HepG2 (cell line): ENCODE measurements around the gene INTS15. TPM values are rescaled to one million over a fixed set of nuclear protein-coding genes. Genes with fewer than 3 reads are reported as not detected.

Source experiments
- AGO2 ChIP-seq: fragments of 200-400 bp; formaldehyde crosslinking; optimal IDR thresholded peaks from 2 replicates; pipeline ENCODE3; 2017; ENCODE audit warnings: mild to moderate bottlenecking, low read depth, low read length, moderate library complexity
- ARHGAP35 ChIP-seq: sonication (generic); formaldehyde crosslinking; IDR thresholded peaks from 2 replicates; pipeline ENCODE4 v1.9.0; 2022; ENCODE audit warnings: mild to moderate bottlenecking, inconsistent platforms, moderate library complexity, missing genetic modification reagents, borderline replicate concordance
- DR1 ChIP-seq: sonication (generic); formaldehyde crosslinking; IDR thresholded peaks from 2 replicates; pipeline ENCODE4 v1.8.0; 2021; ENCODE audit warnings: mild to moderate bottlenecking, missing genetic modification reagents, inconsistent platforms
- FOXA1 ChIP-seq, 2 experiments: fragments of 450-650 bp in 1 of 2; sonication (generic) in 1 of 2; formaldehyde crosslinking in 1 of 2; IDR thresholded peaks; 2 replicates each; pipeline versions ENCODE4 v1.4.0 to v1.6.1; 2016 to 2020; ENCODE audit warnings: missing genetic modification reagents in 1 of 2
- HDAC1 ChIP-seq: sonication (generic); formaldehyde crosslinking; IDR thresholded peaks from 2 replicates; pipeline ENCODE4 v1.5.1; 2020; ENCODE audit warnings: mild to moderate bottlenecking, missing genetic modification reagents
- HOXD1 ChIP-seq: sonication (generic); formaldehyde crosslinking; IDR thresholded peaks from 2 replicates; pipeline ENCODE4 v1.5.0; 2020; ENCODE audit warnings: missing genetic modification reagents
- NCOA5 ChIP-seq: sonication (generic); formaldehyde crosslinking; IDR thresholded peaks from 2 replicates; pipeline ENCODE4 v1.4.0; 2020; ENCODE audit warnings: missing genetic modification reagents
- PATZ1 ChIP-seq: sonication (generic); formaldehyde crosslinking; IDR thresholded peaks from 2 replicates; pipeline ENCODE4 v1.4.0; 2020; ENCODE audit warnings: missing genetic modification reagents
- POLR2AphosphoS5 ChIP-seq: IDR thresholded peaks from 2 replicates; pipeline ENCODE4 v1.6.1; 2012; ENCODE audit warnings: low read depth, low read length
- RBM22 ChIP-seq: fragments of 200-400 bp; formaldehyde crosslinking; optimal IDR thresholded peaks from 2 replicates; pipeline ENCODE3; 2017; ENCODE audit warnings: mild to moderate bottlenecking, low read length, moderate library complexity
- RXRB ChIP-seq: IDR thresholded peaks from 2 replicates; pipeline ENCODE4 v1.6.1; 2016; ENCODE audit warnings: borderline replicate concordance, missing genetic modification reagents, missing compliant biosample characterization
- SMAD3 ChIP-seq: sonication (generic); formaldehyde crosslinking; IDR thresholded peaks from 2 replicates; pipeline ENCODE4 v1.4.0; 2020; ENCODE audit warnings: missing genetic modification reagents
- TIGD3 ChIP-seq: sonication (generic); formaldehyde crosslinking; IDR thresholded peaks from 2 replicates; pipeline ENCODE4 v1.5.1; 2020; ENCODE audit warnings: mild to moderate bottlenecking, missing genetic modification reagents, borderline replicate concordance
- ZNF264 ChIP-seq: sonication (generic); formaldehyde crosslinking; IDR thresholded peaks from 2 replicates; pipeline ENCODE4 v1.4.0; 2020; ENCODE audit warnings: missing genetic modification reagents
- ZNF781 ChIP-seq: sonication (generic); formaldehyde crosslinking; IDR thresholded peaks from 2 replicates; pipeline ENCODE4 v1.5.1; 2020; ENCODE audit warnings: borderline replicate concordance, mild to moderate bottlenecking, missing genetic modification reagents; ENCODE audit errors: not compliant biosample characterization
- polyA plus RNA-seq, 8 experiments: library from polyadenylated mRNA; depleted of rRNA in 3 of 8; stranded (reverse) in 7 of 8; unstranded in 1 of 8; fragments of >200 nt; fragmentation: Illumina TruSeq in 4 of 8; extraction: Trizol in 4 of 8; gene quantifications; 2 replicates each; pipeline versions ENCODE4 v1.2.1 to v1.2.3, GENCODE V29; 2011 to 2016; ENCODE audit warnings: low read depth in 4 of 8, missing spikeins in 1 of 8, mixed read lengths in 1 of 8; ENCODE audit not compliant: insufficient read depth in 1 of 8
- total RNA-seq, 5 experiments: library from RNA; depleted of rRNA; stranded (reverse); fragments of >200 nt; fragmentation: Illumina TruSeq; extraction: Trizol; gene quantifications; 2 replicates each; pipeline ENCODE4 v1.2.3, GENCODE V29; 2016; ENCODE audit warnings: low read depth in 1 of 5
- TF ChIP-seq, protein P1 (sequence below): sonication (generic); formaldehyde crosslinking; IDR thresholded peaks from 2 replicates; pipeline ENCODE4 v1.4.0; 2020; ENCODE audit warnings: missing genetic modification reagents, mild to moderate bottlenecking, borderline replicate concordance
- TF ChIP-seq, protein P2 (sequence below): sonication (generic); formaldehyde crosslinking; IDR thresholded peaks from 2 replicates; pipeline ENCODE4 v1.5.0; 2020; ENCODE audit warnings: mild to moderate bottlenecking, missing genetic modification reagents, moderate library complexity
- TF ChIP-seq, protein P3 (sequence below): fragments of 450-650 bp; IDR thresholded peaks from 2 replicates; pipeline ENCODE4 v1.6.1; 2016

Gene INTS15
- total and polyA plus RNA-seq, 2 of the 13 experiments (the other 11 are each of a cell fraction or from before 2014, with no cell fraction given), result 16.3 to 25.7 TPM

DNA sequence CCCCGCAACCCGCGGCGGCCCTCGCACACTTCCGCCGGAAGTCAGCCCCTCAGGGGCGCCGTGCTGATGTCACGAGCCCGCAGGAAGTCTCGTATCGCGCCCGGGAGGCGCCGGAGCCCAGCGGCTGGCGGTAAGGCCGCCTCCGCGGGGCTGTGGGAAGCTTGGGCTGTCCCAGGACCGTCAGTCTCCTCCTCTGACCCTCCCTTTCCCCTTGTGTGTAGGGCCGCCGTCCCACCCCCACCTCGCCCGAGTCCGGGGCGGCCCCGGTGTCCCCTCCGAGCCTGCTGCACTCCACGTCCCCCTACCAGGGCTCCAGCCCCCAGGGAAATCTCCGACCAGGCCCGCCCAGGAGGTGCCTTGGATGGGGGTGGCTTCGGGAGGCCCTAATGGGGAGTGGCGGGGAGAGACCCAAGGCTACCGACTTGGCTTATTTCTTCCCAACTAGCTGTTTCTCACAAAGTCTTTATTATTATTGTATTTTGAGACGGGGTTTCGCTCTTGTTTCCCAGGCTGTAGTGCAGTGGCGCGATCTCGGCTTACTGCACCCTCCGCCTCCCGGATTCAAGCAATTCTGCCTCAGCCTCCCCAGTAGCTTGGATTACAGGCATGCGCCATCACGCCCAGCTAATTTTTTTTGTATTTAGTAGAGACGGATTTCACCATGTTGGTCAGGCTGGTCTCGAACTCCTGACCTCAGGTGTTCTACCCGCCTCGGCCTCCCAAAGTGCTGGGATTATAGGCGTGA is 12.3 kb upstream of the INTS15 start, which contains the start of gene ZDHHC4 (continued):
- TF ChIP-seq, protein P1, sequence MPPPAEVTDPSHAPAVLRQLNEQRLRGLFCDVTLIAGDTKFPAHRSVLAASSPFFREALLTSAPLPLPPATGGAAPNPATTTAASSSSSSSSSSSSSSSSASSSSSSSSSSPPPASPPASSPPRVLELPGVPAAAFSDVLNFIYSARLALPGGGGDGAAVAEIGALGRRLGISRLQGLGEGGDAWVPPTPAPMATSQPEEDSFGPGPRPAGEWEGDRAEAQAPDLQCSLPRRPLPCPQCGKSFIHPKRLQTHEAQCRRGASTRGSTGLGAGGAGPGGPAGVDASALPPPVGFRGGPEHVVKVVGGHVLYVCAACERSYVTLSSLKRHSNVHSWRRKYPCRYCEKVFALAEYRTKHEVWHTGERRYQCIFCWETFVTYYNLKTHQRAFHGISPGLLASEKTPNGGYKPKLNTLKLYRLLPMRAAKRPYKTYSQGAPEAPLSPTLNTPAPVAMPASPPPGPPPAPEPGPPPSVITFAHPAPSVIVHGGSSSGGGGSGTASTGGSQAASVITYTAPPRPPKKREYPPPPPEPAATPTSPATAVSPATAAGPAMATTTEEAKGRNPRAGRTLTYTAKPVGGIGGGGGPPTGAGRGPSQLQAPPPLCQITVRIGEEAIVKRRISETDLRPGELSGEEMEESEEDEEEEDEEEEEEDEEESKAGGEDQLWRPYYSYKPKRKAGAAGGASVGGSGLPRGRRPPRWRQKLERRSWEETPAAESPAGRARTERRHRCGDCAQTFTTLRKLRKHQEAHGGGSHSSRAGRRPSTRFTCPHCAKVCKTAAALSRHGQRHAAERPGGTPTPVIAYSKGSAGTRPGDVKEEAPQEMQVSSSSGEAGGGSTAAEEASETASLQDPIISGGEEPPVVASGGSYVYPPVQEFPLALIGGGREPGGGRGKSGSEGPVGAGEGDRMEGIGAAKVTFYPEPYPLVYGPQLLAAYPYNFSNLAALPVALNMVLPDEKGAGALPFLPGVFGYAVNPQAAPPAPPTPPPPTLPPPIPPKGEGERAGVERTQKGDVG (CRISPR knock-in tag), result no peak
- TF ChIP-seq FOXA1 (IDR thresholded peaks at IDR 0.05) (no peak), FOXA1 (CRISPR knock-in tag; IDR thresholded peaks at IDR 0.05) (peak; percentile 41), ZNF264 (CRISPR knock-in tag) (no peak), TIGD3 (no peak; the same call in 1 of the 2 replicates), POLR2AphosphoS5 (peak; percentile 86), RXRB (peak; percentile 54; the same call in 1 of the 2 replicates), SMAD3 (peak; percentile 38), PATZ1 (CRISPR knock-in tag) (peak; percentile 67), AGO2 (peak; percentile 87), ZNF781 (CRISPR knock-in tag) (no peak), DR1 (CRISPR knock-in tag) (peak; percentile 23; the same call in 1 of the 2 replicates), HDAC1 (peak; percentile 77), ARHGAP35 (CRISPR knock-in tag) (0 out of 2 replicates have a peak, but pooled peaks have one; percentile 64), HOXD1 (CRISPR knock-in tag) (peak; percentile 59; the same call in 1 of the 2 replicates), NCOA5 (CRISPR knock-in tag) (no peak), RBM22 (peak; percentile 57)
- TF ChIP-seq, protein P2, sequence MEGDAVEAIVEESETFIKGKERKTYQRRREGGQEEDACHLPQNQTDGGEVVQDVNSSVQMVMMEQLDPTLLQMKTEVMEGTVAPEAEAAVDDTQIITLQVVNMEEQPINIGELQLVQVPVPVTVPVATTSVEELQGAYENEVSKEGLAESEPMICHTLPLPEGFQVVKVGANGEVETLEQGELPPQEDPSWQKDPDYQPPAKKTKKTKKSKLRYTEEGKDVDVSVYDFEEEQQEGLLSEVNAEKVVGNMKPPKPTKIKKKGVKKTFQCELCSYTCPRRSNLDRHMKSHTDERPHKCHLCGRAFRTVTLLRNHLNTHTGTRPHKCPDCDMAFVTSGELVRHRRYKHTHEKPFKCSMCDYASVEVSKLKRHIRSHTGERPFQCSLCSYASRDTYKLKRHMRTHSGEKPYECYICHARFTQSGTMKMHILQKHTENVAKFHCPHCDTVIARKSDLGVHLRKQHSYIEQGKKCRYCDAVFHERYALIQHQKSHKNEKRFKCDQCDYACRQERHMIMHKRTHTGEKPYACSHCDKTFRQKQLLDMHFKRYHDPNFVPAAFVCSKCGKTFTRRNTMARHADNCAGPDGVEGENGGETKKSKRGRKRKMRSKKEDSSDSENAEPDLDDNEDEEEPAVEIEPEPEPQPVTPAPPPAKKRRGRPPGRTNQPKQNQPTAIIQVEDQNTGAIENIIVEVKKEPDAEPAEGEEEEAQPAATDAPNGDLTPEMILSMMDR (CRISPR knock-in tag), result 0 out of 2 replicates have a peak, but pooled peaks have one; percentile 17
- TF ChIP-seq, protein P3, sequence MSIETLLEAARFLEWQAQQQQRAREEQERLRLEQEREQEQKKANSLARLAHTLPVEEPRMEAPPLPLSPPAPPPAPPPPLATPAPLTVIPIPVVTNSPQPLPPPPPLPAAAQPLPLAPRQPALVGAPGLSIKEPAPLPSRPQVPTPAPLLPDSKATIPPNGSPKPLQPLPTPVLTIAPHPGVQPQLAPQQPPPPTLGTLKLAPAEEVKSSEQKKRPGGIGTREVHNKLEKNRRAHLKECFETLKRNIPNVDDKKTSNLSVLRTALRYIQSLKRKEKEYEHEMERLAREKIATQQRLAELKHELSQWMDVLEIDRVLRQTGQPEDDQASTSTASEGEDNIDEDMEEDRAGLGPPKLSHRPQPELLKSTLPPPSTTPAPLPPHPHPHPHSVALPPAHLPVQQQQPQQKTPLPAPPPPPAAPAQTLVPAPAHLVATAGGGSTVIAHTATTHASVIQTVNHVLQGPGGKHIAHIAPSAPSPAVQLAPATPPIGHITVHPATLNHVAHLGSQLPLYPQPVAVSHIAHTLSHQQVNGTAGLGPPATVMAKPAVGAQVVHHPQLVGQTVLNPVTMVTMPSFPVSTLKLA, result no peak
